ENCODE measurements around the gene TST.

The TST gene

DNA sequence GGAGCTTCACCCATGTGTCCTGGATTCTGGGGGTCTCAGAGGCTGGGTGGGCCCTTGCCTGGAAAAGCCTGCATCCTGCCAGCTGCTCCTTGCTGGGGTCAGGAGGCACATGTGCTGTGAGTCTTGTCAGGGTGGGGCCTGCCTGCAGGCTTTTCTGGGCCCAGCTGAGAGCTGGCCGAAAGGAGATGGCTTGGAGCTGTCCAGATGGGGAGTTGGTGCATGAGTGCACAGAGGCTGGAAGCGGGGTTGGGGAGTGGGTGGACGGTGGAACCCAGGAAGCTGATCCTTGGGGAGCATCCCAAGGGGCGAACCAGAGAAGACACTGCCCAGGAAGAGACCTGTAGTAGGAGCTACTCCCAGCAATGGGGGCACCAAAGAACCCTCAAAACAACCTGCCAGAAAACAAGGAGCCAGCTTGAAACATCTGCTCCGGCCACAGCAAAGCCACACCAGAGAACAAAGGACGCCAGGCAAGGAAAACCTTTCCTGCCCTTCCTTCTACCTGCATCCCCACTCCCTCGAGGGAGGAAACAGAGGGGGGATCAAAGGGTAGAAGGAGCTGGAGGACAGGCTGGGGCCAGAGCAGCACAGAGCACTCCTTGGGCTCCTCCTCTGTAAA, 24.1 kb upstream of the TST start:
- in situ Hi-C loops (cut with MboI; ENCODE audit: low pct_unique_long_range_greater_than_20kb, low sequenced_read_pairs, unreplicated experiment) = no loop called here
- no peak for DNase-seq (ENCODE audit: low spot score)
- TF ChIP-seq, protein P1, sequence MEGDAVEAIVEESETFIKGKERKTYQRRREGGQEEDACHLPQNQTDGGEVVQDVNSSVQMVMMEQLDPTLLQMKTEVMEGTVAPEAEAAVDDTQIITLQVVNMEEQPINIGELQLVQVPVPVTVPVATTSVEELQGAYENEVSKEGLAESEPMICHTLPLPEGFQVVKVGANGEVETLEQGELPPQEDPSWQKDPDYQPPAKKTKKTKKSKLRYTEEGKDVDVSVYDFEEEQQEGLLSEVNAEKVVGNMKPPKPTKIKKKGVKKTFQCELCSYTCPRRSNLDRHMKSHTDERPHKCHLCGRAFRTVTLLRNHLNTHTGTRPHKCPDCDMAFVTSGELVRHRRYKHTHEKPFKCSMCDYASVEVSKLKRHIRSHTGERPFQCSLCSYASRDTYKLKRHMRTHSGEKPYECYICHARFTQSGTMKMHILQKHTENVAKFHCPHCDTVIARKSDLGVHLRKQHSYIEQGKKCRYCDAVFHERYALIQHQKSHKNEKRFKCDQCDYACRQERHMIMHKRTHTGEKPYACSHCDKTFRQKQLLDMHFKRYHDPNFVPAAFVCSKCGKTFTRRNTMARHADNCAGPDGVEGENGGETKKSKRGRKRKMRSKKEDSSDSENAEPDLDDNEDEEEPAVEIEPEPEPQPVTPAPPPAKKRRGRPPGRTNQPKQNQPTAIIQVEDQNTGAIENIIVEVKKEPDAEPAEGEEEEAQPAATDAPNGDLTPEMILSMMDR (IDR thresholded peaks at IDR 0.05; ENCODE audit: extremely low read depth, insufficient read depth, missing control alignments) = no peak

DNA sequence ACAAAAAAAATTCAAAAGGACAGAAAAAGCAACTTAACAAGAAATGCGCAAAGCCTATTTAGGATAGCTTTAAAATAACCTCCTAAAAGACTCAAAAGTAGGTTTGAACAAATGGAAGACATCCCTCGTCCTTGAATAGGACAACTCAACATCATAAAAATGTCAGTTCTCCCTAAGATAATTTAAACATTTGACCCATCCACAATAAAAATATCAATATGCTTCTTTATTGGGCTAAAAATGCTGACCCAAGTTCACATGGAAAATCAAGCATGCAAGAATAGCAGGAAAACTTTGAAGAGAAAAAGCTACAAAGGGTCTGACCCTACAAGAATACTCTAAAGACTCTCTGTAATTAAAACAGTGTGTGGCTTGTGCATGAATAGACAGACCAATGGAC, 20.2 kb upstream of the TST start:
- in situ Hi-C loops (cut with MboI; ENCODE audit: low pct_unique_long_range_greater_than_20kb, low sequenced_read_pairs, unreplicated experiment) = no loop called here
- DNase-seq (ENCODE audit: low spot score) = no peak
- TF ChIP-seq, protein P1 (IDR thresholded peaks at IDR 0.05; ENCODE audit: extremely low read depth, insufficient read depth, missing control alignments) = no peak

DNA sequence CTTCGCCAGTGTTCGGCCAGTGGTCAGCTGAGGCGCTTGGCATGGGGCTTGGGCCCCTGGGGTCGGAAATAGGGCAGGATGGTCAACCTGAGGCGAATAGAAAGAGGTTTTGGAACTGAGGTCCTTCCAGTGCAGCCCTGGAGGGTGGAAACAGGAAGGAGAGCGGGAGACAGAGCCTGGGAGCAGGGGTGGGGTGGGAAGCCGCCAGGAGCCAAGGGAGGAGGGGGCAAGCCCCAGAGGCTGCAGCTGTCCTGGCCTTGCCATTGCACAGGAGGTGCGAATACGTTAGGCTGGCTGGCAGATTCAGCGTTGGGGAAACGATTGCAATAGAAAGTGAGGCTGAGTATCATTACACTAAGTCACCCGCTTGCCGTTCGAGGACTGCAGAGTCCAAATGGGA, 18.4 kb upstream of the TST start:
- TF ChIP-seq, protein P1 (IDR thresholded peaks at IDR 0.05; ENCODE audit: extremely low read depth, insufficient read depth, missing control alignments) = no peak
- DNase-seq (ENCODE audit: low spot score) = no peak
- in situ Hi-C loops (cut with MboI; ENCODE audit: low pct_unique_long_range_greater_than_20kb, low sequenced_read_pairs, unreplicated experiment) = no loop called here

DNA sequence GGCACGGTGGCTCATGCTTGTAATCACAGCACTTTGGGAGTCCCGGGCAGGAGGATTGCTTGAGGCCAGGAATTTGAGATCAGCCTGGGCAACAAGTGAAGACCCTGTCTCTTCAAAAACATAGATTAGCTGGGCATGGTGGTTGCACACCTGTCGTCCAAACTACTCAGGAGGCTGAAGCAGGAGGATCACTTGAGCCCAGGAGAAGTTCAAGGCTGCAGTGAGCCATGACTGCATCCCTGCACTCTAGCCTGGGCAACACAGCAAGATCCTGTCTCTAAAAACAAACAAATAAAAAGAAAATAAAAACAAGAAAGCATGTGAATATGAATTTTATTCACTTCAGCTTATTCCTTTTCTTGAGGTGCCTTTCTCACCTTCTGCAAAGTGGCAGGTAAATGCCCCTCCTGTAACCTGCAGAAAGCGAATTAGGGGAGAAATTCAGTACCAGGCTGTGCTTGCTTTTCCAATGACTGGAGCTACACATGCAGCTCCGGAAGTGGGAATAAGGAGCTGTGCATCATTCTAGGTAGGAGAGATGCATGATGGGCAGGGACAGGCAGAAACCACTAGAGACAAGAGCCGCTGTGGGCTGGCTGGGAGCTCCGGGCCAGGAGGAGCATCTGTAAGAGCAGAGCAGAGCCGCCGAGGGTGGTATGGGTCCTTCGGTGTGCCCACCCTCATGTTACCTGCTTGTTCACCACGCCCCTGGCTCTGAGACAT, 17.6 kb upstream of the TST start:
- TF ChIP-seq, protein P1 (IDR thresholded peaks at IDR 0.05; ENCODE audit: extremely low read depth, insufficient read depth, missing control alignments) = no peak
- in situ Hi-C loops (cut with MboI; ENCODE audit: low pct_unique_long_range_greater_than_20kb, low sequenced_read_pairs, unreplicated experiment) = no loop called here
- no peak for DNase-seq (ENCODE audit: low spot score)

DNA sequence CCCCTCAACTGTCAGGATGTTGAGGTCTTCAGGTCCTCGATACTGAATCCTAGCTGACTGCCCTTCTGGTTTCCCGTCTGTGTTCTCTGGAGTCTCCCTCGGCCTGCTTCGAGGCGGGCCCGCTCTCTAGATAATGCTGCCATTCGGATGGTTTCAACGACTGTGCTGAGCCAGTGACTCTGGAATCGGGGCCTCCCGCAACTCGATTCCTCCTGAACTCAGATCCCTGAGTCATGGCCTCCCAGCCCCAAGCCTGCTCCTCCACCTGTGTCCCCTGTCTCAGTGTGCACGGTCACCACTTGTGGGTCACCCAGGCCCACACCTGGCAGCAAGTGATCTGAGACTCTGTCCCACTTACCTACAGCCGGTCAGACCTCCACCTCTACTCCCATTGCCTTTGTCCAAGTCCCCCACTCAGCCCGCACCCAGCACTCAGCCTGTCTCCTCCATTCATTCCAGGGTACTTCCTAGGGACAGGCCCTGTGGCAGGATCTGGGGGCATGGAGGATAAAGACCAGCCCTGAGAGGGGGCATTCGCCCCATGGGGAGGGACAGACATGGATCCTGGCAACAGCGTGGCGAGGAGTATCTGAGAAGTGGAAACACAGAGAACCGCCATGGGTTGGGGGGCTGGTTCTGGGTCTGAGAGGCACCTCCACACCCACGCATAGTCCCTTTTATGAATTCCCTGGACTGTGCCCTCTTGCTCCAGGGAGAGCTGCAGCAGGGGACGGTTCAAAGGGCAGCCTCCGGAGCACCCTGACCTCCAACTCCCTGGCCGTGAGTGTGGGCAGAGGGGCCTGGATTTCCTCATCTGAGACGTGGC, 14.6 kb upstream of the TST start:
- TF ChIP-seq, protein P1 (IDR thresholded peaks at IDR 0.05; ENCODE audit: extremely low read depth, insufficient read depth, missing control alignments) = no peak
- no peak for DNase-seq (ENCODE audit: low spot score)
- in situ Hi-C loops (cut with MboI; ENCODE audit: low pct_unique_long_range_greater_than_20kb, low sequenced_read_pairs, unreplicated experiment) = no loop called here

DNA sequence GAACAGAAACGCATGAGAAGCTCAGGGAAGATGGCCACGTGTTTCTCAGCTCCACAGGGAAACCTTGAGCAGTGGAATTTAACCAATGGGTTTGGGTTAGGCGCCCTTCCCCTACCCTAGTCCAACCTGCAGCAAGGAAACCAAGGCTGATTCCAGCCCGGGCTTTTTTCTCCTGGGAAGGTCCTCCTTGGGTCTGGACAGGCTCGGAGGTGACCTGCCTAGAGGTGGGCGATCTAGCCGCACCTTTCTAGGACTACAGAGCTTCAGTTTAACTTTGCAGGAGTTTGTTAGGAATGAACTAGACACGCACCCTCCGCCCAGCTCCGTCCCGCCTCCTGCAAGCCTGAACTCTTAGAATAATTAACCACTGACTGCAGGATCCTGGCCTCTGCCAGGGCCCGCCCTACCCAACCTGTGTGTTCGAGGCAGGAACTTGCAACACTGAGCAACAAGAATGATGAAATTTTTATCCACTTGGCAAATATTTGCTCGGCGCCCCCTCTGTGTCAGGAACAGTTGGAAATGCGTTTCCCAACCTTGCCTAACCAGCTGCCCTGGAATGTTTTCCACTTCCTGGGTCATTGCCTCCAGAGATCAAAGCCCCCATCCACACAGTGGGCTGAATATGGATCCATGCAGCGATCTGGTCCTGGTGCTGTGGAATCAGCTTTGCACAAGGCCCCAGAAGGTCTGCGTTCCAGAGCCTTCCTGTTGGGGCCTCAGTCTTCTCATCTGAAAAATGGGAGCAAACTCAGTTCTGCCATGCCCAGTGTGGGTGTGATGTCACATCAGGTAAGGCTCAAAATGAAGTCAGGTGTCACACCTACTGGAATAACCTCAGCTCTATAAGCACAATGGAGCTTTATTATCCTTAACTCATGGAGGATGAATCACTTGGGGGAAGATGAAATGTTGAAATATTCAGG, 13.6 kb upstream of the TST start:
- TF ChIP-seq, protein P1 (IDR thresholded peaks at IDR 0.05; ENCODE audit: extremely low read depth, insufficient read depth, missing control alignments) = no peak
- in situ Hi-C loops (cut with MboI; ENCODE audit: low pct_unique_long_range_greater_than_20kb, low sequenced_read_pairs, unreplicated experiment) = no loop called here
- DNase-seq (ENCODE audit: low spot score) = no peak
